ENCODE measurements around the gene CLASRP.
A peak's percentile ranks its signal among the peaks of the same experiment; 100 is the strongest.
"Not testable (repeated sequence)": the region's sequence is repeated elsewhere in the genome, so short reads cannot be mapped to it uniquely, and the experiment has no call there.

The CLASRP gene

GRCh38 chr19:45038931-45039893 lies at the start of gene CLASRP:
Gene CLASRP, plus strand, starts transcription at chr19:45039045. Its CDS starts 1,168 bp downstream, at chr19:45040213.
- peak; percentile 81 for DNase-seq

GRCh38 chr19:44990459-44990858 lies 48.4 kb upstream of the CLASRP start:
- no peak for DNase-seq

- no peak for DNase-seq
Observed at GRCh38 chr19:44990966-44991365, 47.9 kb upstream of the CLASRP start.

- no peak for DNase-seq
Observed at GRCh38 chr19:44992336-44993163, 46.3 kb upstream of the CLASRP start.

GRCh38 chr19:44993526-44993925 lies 45.3 kb upstream of the CLASRP start:
- no peak for DNase-seq

GRCh38 chr19:44993926-44994537 lies 44.8 kb upstream of the CLASRP start:
- DNase-seq, result no peak

- no peak for DNase-seq
Observed at GRCh38 chr19:44998025-44998424, 40.8 kb upstream of the CLASRP start.

- not testable (repeated sequence) for DNase-seq
Observed at GRCh38 chr19:44999131-44999925, 39.5 kb upstream of the CLASRP start.

GRCh38 chr19:45000665-45001064 lies 38.2 kb upstream of the CLASRP start:
- not testable (repeated sequence) for DNase-seq

- DNase-seq, result peak; percentile 66
Observed at GRCh38 chr19:45001087-45001739, 37.6 kb upstream of the CLASRP start, which contains the start of gene RELB. Gene RELB, plus strand, starts transcription at chr19:45001464. Its CDS starts 116 bp downstream, at chr19:45001580.

GRCh38 chr19:45003485-45003884 lies 35.4 kb upstream of the CLASRP start:
- DNase-seq, result no peak

- no peak for DNase-seq
Observed at GRCh38 chr19:45005787-45006186, 33.1 kb upstream of the CLASRP start.

GRCh38 chr19:45008552-45008951 lies 30.3 kb upstream of the CLASRP start:
- DNase-seq, result no peak

GRCh38 chr19:45009625-45010255 lies 29.1 kb upstream of the CLASRP start:
- DNase-seq, result no peak

GRCh38 chr19:45010306-45010705 lies 28.5 kb upstream of the CLASRP start:
- no peak for DNase-seq

GRCh38 chr19:45011959-45012358 lies 26.9 kb upstream of the CLASRP start:
- no peak for DNase-seq

- DNase-seq, result peak; percentile 46
Observed at GRCh38 chr19:45016388-45017314, 22.2 kb upstream of the CLASRP start.

- no peak for DNase-seq
Observed at GRCh38 chr19:45019187-45019586, 19.7 kb upstream of the CLASRP start.

GRCh38 chr19:45020071-45020470 lies 18.8 kb upstream of the CLASRP start:
- DNase-seq, result no peak

GRCh38 chr19:45021971-45022370 lies 16.9 kb upstream of the CLASRP start:
- DNase-seq, result no peak

Measured in NCI-H510A treated with DMSO at 0.1 percent for 48 hours (cell line).